ENCODE measurements around the gene SUSD2. TPM values are rescaled to one million over a fixed set of nuclear protein-coding genes. Genes with fewer than 3 reads are reported as not detected.

Gene SUSD2
- total and polyA plus RNA-seq, 2 donors (not counting 1 experiment from before 2014, with no cell fraction given): 10.6 to 11.9 TPM

GRCh38 chr22:24190596-24191208 is 9.4 kb downstream of the SUSD2 start:
- no peak for DNase-seq (ENCODE audit: low read depth in 2 of 2)
- Histone ChIP-seq H3K9me3 (ENCODE audit: control insufficient read depth, insufficient read depth, low read depth, low read length) (no peaks in the 10 kb centered on the region), H3K27me3 (ENCODE audit: control insufficient read depth, insufficient read depth, low read length) (no peaks in the 10 kb centered on the region), H3K4me3 (replicated peaks in 1 of 4; ENCODE audit: control extremely low read depth in 1 of 4, insufficient read depth in 1 of 4, low read depth in 3 of 4, low read length in 4 of 4) (no peak overlapping the region), H3K27ac (ENCODE audit: insufficient read depth, low read length) (no peak overlapping the region), H3K4me1 (ENCODE audit: control insufficient read depth, extremely low read depth, insufficient read depth, low read length) (peaks cover 6% of the 10 kb centered on the region), H3K4me2 (ENCODE audit: extremely low read depth, insufficient read depth, low read length) (no peak overlapping the region), H3K36me3 (ENCODE audit: control insufficient read depth, insufficient read depth, low read length) (peaks cover 2% of the 10 kb centered on the region), H2AFZ (ENCODE audit: low read length) (no peak overlapping the region), H3K9ac (ENCODE audit: insufficient read depth, low read length) (no peak overlapping the region), H3K79me2 (ENCODE audit: control insufficient read depth, insufficient read depth, low read length) (no peaks in the 10 kb centered on the region), H4K20me1 (ENCODE audit: control insufficient read depth, extremely low read depth, insufficient read depth, low read length) (no peaks in the 10 kb centered on the region)
- no peak for TF ChIP-seq CTCF (conservative IDR thresholded peaks at IDR 0.05 in 1 of 2, IDR thresholded peaks at IDR 0.05 in 1 of 2; ENCODE audit: low read depth in 1 of 2, low read length in 2 of 2)
- no peak for TF ChIP-seq EZH2 (IDR thresholded peaks at IDR 0.05; ENCODE audit: low read length, missing control alignments)

GRCh38 chr22:24191381-24191841 is 10.1 kb downstream of the SUSD2 start:
- DNase-seq (ENCODE audit: low read depth in 2 of 2): no peak
- no peak overlapping the region for H3K27ac ChIP-seq (ENCODE audit: insufficient read depth, low read length)
- no peaks in the 10 kb centered on the region for H4K20me1 ChIP-seq (ENCODE audit: control insufficient read depth, extremely low read depth, insufficient read depth, low read length)

GRCh38 chr22:24191893-24192292 is 10.6 kb downstream of the SUSD2 start:
- Histone ChIP-seq H2AFZ (ENCODE audit: low read length) (no peak overlapping the region), H3K9ac (ENCODE audit: insufficient read depth, low read length) (no peak overlapping the region), H3K9me3 (ENCODE audit: control insufficient read depth, insufficient read depth, low read depth, low read length) (no peaks in the 10 kb centered on the region), H4K20me1 (ENCODE audit: control insufficient read depth, extremely low read depth, insufficient read depth, low read length) (no peaks in the 10 kb centered on the region), H3K27me3 (ENCODE audit: control insufficient read depth, insufficient read depth, low read length) (no peaks in the 10 kb centered on the region), H3K4me1 (ENCODE audit: control insufficient read depth, extremely low read depth, insufficient read depth, low read length) (peaks cover 6% of the 10 kb centered on the region), H3K27ac (ENCODE audit: insufficient read depth, low read length) (no peak overlapping the region), H3K4me3 (replicated peaks in 1 of 4; ENCODE audit: control extremely low read depth in 1 of 4, insufficient read depth in 1 of 4, low read depth in 3 of 4, low read length in 4 of 4) (no peak overlapping the region), H3K36me3 (ENCODE audit: control insufficient read depth, insufficient read depth, low read length) (peaks cover 2% of the 10 kb centered on the region), H3K79me2 (ENCODE audit: control insufficient read depth, insufficient read depth, low read length) (no peaks in the 10 kb centered on the region), H3K4me2 (ENCODE audit: extremely low read depth, insufficient read depth, low read length) (no peak overlapping the region)
- TF ChIP-seq EZH2 (IDR thresholded peaks at IDR 0.05; ENCODE audit: low read length, missing control alignments): no peak
- TF ChIP-seq CTCF (conservative IDR thresholded peaks at IDR 0.05 in 1 of 2, IDR thresholded peaks at IDR 0.05 in 1 of 2; ENCODE audit: low read depth in 1 of 2, low read length in 2 of 2): no peak
- no peak for DNase-seq (ENCODE audit: low read depth in 2 of 2)

More at GRCh38 chr22:24191381-24191841, 10.1 kb downstream of the SUSD2 start:
- Histone ChIP-seq H2AFZ (ENCODE audit: low read length) (no peak overlapping the region), H3K4me3 (replicated peaks in 1 of 4; ENCODE audit: control extremely low read depth in 1 of 4, insufficient read depth in 1 of 4, low read depth in 3 of 4, low read length in 4 of 4) (no peak overlapping the region), H3K4me1 (ENCODE audit: control insufficient read depth, extremely low read depth, insufficient read depth, low read length) (peaks cover 6% of the 10 kb centered on the region), H3K4me2 (ENCODE audit: extremely low read depth, insufficient read depth, low read length) (no peak overlapping the region), H3K79me2 (ENCODE audit: control insufficient read depth, insufficient read depth, low read length) (no peaks in the 10 kb centered on the region), H3K9ac (ENCODE audit: insufficient read depth, low read length) (no peak overlapping the region), H3K27me3 (ENCODE audit: control insufficient read depth, insufficient read depth, low read length) (no peaks in the 10 kb centered on the region), H3K36me3 (ENCODE audit: control insufficient read depth, insufficient read depth, low read length) (peaks cover 2% of the 10 kb centered on the region), H3K9me3 (ENCODE audit: control insufficient read depth, insufficient read depth, low read depth, low read length) (no peaks in the 10 kb centered on the region)
- TF ChIP-seq CTCF (conservative IDR thresholded peaks at IDR 0.05 in 1 of 2, IDR thresholded peaks at IDR 0.05 in 1 of 2; ENCODE audit: low read depth in 1 of 2, low read length in 2 of 2) (no peak), EZH2 (IDR thresholded peaks at IDR 0.05; ENCODE audit: low read length, missing control alignments) (no peak)
